Heart right ventricle (tissue), 16 donors: Measurements from ENCODE around the gene ARSA. TPM values are rescaled to one million over a fixed set of nuclear protein-coding genes. Genes with fewer than 3 reads are reported as not detected.

Source experiments
- ATAC-seq, 8 donors: fragments of 200-7000 bp; cut with Tn5 transposase; one replicate each; pipeline ENCODE4 v1.9.1; 2020; ENCODE audit warnings: mild to moderate bottlenecking in 8 of 8, moderate library complexity in 8 of 8, moderate number of reproducible peaks in 1 of 8
- DNase-seq, 2 donors: peaks; one replicate each; pipeline ENCODE4 v3.0.0-alpha.2; 2020
- H3K27ac ChIP-seq, 10 donors: fragments of 200-600 bp; sonication (generic) in 2 of 10; one replicate each; pipeline versions ENCODE4 v1.5.0 to v1.8.0; 2020 to 2022; ENCODE audit warnings: mild to moderate bottlenecking in 3 of 10
- H3K27me3 ChIP-seq, 7 donors: fragments of 200-600 bp; one replicate each; pipeline ENCODE4 v1.8.0; 2021 to 2022; ENCODE audit warnings: mild to moderate bottlenecking in 2 of 7
- H3K36me3 ChIP-seq, 9 donors: fragments of 200-600 bp; sonication (generic) in 1 of 9; one replicate each; pipeline versions ENCODE4 v1.5.0 to v1.8.0; 2020 to 2022; ENCODE audit warnings: mild to moderate bottlenecking in 2 of 9
- H3K4me1 ChIP-seq, 9 donors: fragments of 200-600 bp; sonication (generic) in 1 of 9; one replicate each; pipeline versions ENCODE4 v1.5.0 to v1.8.0; 2020 to 2022; ENCODE audit warnings: mild to moderate bottlenecking in 4 of 9
- H3K4me3 ChIP-seq, 10 donors: fragments of 200-600 bp; sonication (generic) in 2 of 10; one replicate each; pipeline versions ENCODE4 v1.5.0 to v1.8.0; 2020 to 2022; ENCODE audit warnings: mild to moderate bottlenecking in 7 of 10, moderate library complexity in 2 of 10
- H3K9me3 ChIP-seq, 11 donors: fragments of 200-600 bp in 10 of 11; sonication (generic) in 2 of 11; one replicate each; pipeline versions ENCODE4 v1.5.0 to v1.8.0; 2013 to 2022; ENCODE audit warnings: mild to moderate bottlenecking in 2 of 11, control low read depth in 1 of 11, moderate library complexity in 1 of 11
- CTCF ChIP-seq, 9 donors: fragments of 200-600 bp; sonication (generic) in 2 of 9; IDR thresholded peaks; one replicate each; pipeline versions ENCODE4 v1.5.0 to v1.8.0; 2021 to 2022; ENCODE audit warnings: antibody characterized with exemption in 9 of 9, mild to moderate bottlenecking in 5 of 9, moderate library complexity in 1 of 9
- WGBS, 2 donors: extraction: QIAGEN DNeasy Blood & Tissue Kit; methylation state at CpG; one replicate each; pipeline ENCODE4 v1.1.7; 2013; ENCODE audit warnings: inconsistent platforms in 1 of 2; 5-methylcytosine and 5-hydroxymethylcytosine counted together
- intact Hi-C, 10 donors: fragments of 100-400 bp; cut with DNase I; formaldehyde crosslinking; loops; one replicate each; pipeline versions ENCODE4 v1.11.1 to v1.14.2; 2022
- polyA plus RNA-seq, 2 donors: library from polyadenylated mRNA; stranded (reverse); fragments of 200-250 nt; gene quantifications; one replicate each; pipeline ENCODE4 v1.2.3, GENCODE V29; 2013
- total RNA-seq, 10 donors: library from RNA; stranded (reverse); fragmentation: NEBNext Ultra II Directional in 3 of 10; extraction: Animal tissue kit (Norgen Biotek cat#: 25700) in 3 of 10; gene quantifications; one replicate each; pipeline versions ENCODE4 v1.2.1 to v1.2.4, GENCODE V29; 2021 to 2023
- donor health status: Arrhythmogenic right ventricular cardiomyopathy.
- donor health status: ischemic (EF 13 %, LVEDD 7.1; RV severe dilation, severe dysfunction).
- donor health status: healthy with polysubstance abuse.
- donor health status: DM: no; HTN: yes; CAD: no.
- donor health status: DM: no; HTN: no; CAD: no.
- donor health status: ischemic (EF 25% LVEDD 6.9; RV normal size, moderate dysfunction).
- donor health status: ischemic (EF 25% LVEDD 5.7; RV mildly dilated, moderate dysfunction).
- donor health status: healthy.
- donor health status: DM: yes; HTN: yes; CAD: no.
- donor health status: Ischemic cardiomyopathy.
- donor health status: ischemic (EF 35%, LVEDD 5.7; RV mildly dilated, moderate dysfunction).
- donor health status: nonischemic (EF 11% LVEDD 7.7; RV severe dilation, severe dysfunction).
- donor health status: DM: yes; HTN: yes; CAD: no.
- donor health status: PGD.
- donor health status: ischemic (EF 29% LVEDD 5.4; RV normal size, mild dysfunction).
- donor health status: nonischemic (EF 23%, LVEDD 6.1; RV moderate dilation, normal function).

Gene ARSA
- total and polyA plus RNA-seq, 12 donors, result 17.5 to 62.3 (median 26.0) TPM

GRCh38 chr22:50613291-50613981, 14.5 kb downstream of the ARSA start:
- Histone ChIP-seq H3K9me3 (no peaks in the 10 kb centered on the region), H3K27ac (peak overlapping the region in 5 of 10 donors; percentile 21 to 64 (median 39)), H3K4me1 (peaks cover 0 to 11% (median 0%) of the 10 kb centered on the region in 9 donors), H3K4me3 (no peak overlapping the region), H3K36me3 (no peaks in the 10 kb centered on the region), H3K27me3 (peaks cover 0 to 18% (median 0%) of the 10 kb centered on the region in 7 donors)
- ATAC-seq (peak; percentile 82 to 92 (median 87)), DNase-seq (peak; percentile 54 to 75)
- WGBS, 2 donors, result 59 to 68% methylated on average over 22 of the region's 22 CpGs
- intact Hi-C loops, result no loop called here
- peak in 3 of 9 donors; percentile 14 to 41 (median 38) for TF ChIP-seq CTCF (IDR thresholded peaks at IDR 0.05)

GRCh38 chr22:50612528-50613221, 15.3 kb downstream of the ARSA start:
- Histone ChIP-seq H3K4me1 (peaks cover 0 to 11% (median 0%) of the 10 kb centered on the region in 9 donors), H3K27me3 (peaks cover 0 to 20% (median 2%) of the 10 kb centered on the region in 7 donors), H3K27ac (peak overlapping the region in 1 of 10 donors; percentile 44), H3K4me3 (no peak overlapping the region), H3K9me3 (no peaks in the 10 kb centered on the region), H3K36me3 (no peaks in the 10 kb centered on the region)
- WGBS, 2 donors, result 39 to 41% methylated on average over 31 of the region's 31 CpGs
- ATAC-seq, result no peak
- no peak for TF ChIP-seq CTCF (IDR thresholded peaks at IDR 0.05)
- intact Hi-C loops, result no loop called here
- no peak for DNase-seq

GRCh38 chr22:50612168-50612527, 15.8 kb downstream of the ARSA start:
- no peak for TF ChIP-seq CTCF (IDR thresholded peaks at IDR 0.05)
- intact Hi-C loops, result no loop called here
- Histone ChIP-seq H3K27ac (no peak overlapping the region), H3K9me3 (no peaks in the 10 kb centered on the region), H3K27me3 (peaks cover 0 to 24% (median 7%) of the 10 kb centered on the region in 7 donors), H3K4me3 (no peak overlapping the region), H3K4me1 (peaks cover 0 to 11% (median 0%) of the 10 kb centered on the region in 9 donors), H3K36me3 (no peaks in the 10 kb centered on the region)
- DNase-seq (no peak), ATAC-seq (no peak)
- 62 to 66% methylated on average over 6 of the region's 6 CpGs for WGBS, 2 donors

GRCh38 chr22:50611341-50612060, 16.5 kb downstream of the ARSA start:
- intact Hi-C loops, result no loop called here
- TF ChIP-seq CTCF (IDR thresholded peaks at IDR 0.05), result no peak
- no peaks in the 10 kb centered on the region for H3K9me3 ChIP-seq
- H3K4me3 ChIP-seq, result no peak overlapping the region
- H3K36me3 ChIP-seq, result no peaks in the 10 kb centered on the region
- DNase-seq, result no peak
- no peak for ATAC-seq
- no peak overlapping the region for H3K27ac ChIP-seq
- 85 to 87% methylated on average over 26 of the region's 26 CpGs for WGBS, 2 donors
- peaks cover 0 to 31% (median 12%) of the 10 kb centered on the region in 7 donors for H3K27me3 ChIP-seq
- H3K4me1 ChIP-seq, result peaks cover 0 to 11% (median 0%) of the 10 kb centered on the region in 9 donors
